NOMO-1 treated with DMSO at 0.1 percent for 48 hours (cell line): ENCODE results near the gene ALMS1.
"Not testable (repeated sequence)": the region's sequence is repeated elsewhere in the genome, so short reads cannot be mapped to it uniquely, and the experiment has no call there.

ENCODE experiments used
- DNase-seq: peaks from one replicate; lab custom pipeline; 2025; ENCODE audit not compliant: unreplicated experiment; lab: John Stamatoyannopoulos, UW

ALMS1 gene

GRCh38 chr2:73386894-73387636, 1.4 kb downstream of the ALMS1 start:
- DNase-seq: no peak

- no peak for DNase-seq
These were observed 16.9 kb downstream of the ALMS1 start for GRCh38 chr2:73402386-73403103.

GRCh38 chr2:73403237-73403636, 17.6 kb downstream of the ALMS1 start:
- DNase-seq: no peak

GRCh38 chr2:73404409-73404808, 18.8 kb downstream of the ALMS1 start:
- no peak for DNase-seq

- no peak for DNase-seq
These were observed 21.4 kb downstream of the ALMS1 start for GRCh38 chr2:73406996-73407395.

GRCh38 chr2:73408198-73408597, 22.6 kb downstream of the ALMS1 start:
- DNase-seq: peak; percentile 12

GRCh38 chr2:73414696-73415095, 29.1 kb downstream of the ALMS1 start:
- DNase-seq: no peak

GRCh38 chr2:73415906-73416305, 30.3 kb downstream of the ALMS1 start:
- DNase-seq: no peak

GRCh38 chr2:73418343-73418742, 32.7 kb downstream of the ALMS1 start:
- DNase-seq: no peak

GRCh38 chr2:73423913-73424312, 38.3 kb downstream of the ALMS1 start:
- no peak for DNase-seq

GRCh38 chr2:73426176-73426575, 40.5 kb downstream of the ALMS1 start:
- DNase-seq: no peak

- DNase-seq: no peak
These were observed 50.4 kb downstream of the ALMS1 start for GRCh38 chr2:73436019-73436418.

- DNase-seq: no peak
These were observed 58.6 kb downstream of the ALMS1 start for GRCh38 chr2:73444202-73444601.

- no peak for DNase-seq
These were observed 63.2 kb downstream of the ALMS1 start for GRCh38 chr2:73448856-73449255.

- DNase-seq: no peak
These were observed 63.8 kb downstream of the ALMS1 start for GRCh38 chr2:73449404-73449803.

GRCh38 chr2:73451263-73451972, 65.8 kb downstream of the ALMS1 start:
- peak; percentile 64 for DNase-seq

- DNase-seq: no peak
These were observed 72.3 kb downstream of the ALMS1 start for GRCh38 chr2:73457982-73458381.

- not testable (repeated sequence) for DNase-seq
These were observed 76.8 kb downstream of the ALMS1 start for GRCh38 chr2:73462388-73462787.

GRCh38 chr2:73468376-73468775, 82.7 kb downstream of the ALMS1 start:
- no peak for DNase-seq

GRCh38 chr2:73483874-73484273, 98.2 kb downstream of the ALMS1 start:
- not testable (repeated sequence) for DNase-seq

GRCh38 chr2:73487112-73487657, 101.5 kb downstream of the ALMS1 start:
- no peak for DNase-seq

- no peak for DNase-seq
These were observed 102.4 kb downstream of the ALMS1 start for GRCh38 chr2:73488079-73488478.
